ENCODE measurements around the gene KL. TPM values are rescaled to one million over a fixed set of nuclear protein-coding genes. Genes with fewer than 3 reads are reported as not detected.

Gene KL
- total and polyA plus RNA-seq, 10 of the 15 experiments (the other 5 are each of a cell fraction or from before 2014, with no cell fraction given): 0.08 to 2.1 (median 1.4) TPM

GRCh38 chr13:32987462-32987861, 28.8 kb upstream of the KL start (continued):
- TF ChIP-seq, protein P1, sequence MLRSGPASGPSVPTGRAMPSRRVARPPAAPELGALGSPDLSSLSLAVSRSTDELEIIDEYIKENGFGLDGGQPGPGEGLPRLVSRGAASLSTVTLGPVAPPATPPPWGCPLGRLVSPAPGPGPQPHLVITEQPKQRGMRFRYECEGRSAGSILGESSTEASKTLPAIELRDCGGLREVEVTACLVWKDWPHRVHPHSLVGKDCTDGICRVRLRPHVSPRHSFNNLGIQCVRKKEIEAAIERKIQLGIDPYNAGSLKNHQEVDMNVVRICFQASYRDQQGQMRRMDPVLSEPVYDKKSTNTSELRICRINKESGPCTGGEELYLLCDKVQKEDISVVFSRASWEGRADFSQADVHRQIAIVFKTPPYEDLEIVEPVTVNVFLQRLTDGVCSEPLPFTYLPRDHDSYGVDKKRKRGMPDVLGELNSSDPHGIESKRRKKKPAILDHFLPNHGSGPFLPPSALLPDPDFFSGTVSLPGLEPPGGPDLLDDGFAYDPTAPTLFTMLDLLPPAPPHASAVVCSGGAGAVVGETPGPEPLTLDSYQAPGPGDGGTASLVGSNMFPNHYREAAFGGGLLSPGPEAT (IDR thresholded peaks at IDR 0.05; ENCODE audit: low read depth): no peak
- TF ChIP-seq ESRRA (IDR thresholded peaks at IDR 0.05; ENCODE audit: low read length): no peak

DNA sequence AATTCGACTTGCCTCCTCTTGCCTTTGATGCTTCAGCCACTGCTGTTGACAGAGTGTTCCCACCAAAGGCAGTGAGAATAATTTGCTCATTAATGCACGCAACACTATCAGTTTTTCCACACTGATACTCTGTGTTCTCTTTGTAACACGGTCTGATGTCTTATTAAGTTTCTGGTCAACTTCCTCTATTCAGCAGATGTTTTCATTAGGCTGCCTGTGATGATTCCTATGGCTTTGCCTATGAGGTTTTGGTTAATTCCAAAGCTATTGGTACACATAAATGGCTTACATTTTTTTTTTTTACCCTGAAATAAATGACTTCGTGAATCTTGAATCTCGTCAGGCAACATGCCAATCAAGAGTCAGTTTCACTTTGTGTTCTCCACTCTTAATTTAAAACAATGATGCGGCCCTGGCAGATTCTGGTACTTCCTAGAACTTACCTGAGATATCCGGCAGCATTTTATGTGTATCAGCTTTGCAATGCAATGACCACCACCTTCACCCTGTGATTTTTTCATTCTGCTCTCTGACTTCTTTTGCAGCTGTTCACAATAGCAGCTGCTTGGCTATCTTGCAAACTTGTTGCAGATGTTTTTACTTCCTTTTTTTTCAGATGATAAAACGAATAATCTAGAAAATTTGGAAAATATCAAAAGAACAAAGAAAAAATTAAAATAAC, 27.5 kb upstream of the KL start:
- FAIRE-seq: peak; percentile 49
- 16% methylated on average over 8 of the region's 8 CpGs for WGBS (ENCODE audit: insufficient coverage, insufficient replicate concordance, low lambda C conversion rate, missing lambda C conversion rate)
- ATAC-seq: peak; percentile 72
- Histone ChIP-seq H3K36me3 (ENCODE audit: control insufficient read depth in 2 of 2, insufficient read depth in 2 of 2, low read length in 1 of 2) (no peaks in the 10 kb centered on the region), H2AFZ (ENCODE audit: control insufficient read depth, low read depth, low read length) (peak overlapping the region; percentile 21; the same call in 1 of the 2 replicates), H3K9me3 (replicated peaks; ENCODE audit: control insufficient read depth, insufficient read depth, low read length) (no peaks in the 10 kb centered on the region; the same call in 2 of the 3 replicates), H4K20me1 (ENCODE audit: control insufficient read depth, insufficient read depth) (no peaks in the 10 kb centered on the region), H3K27me3 (replicated peaks in 1 of 2; ENCODE audit: control insufficient read depth in 2 of 2, insufficient read depth in 2 of 2, low read length in 1 of 2) (no peaks in the 10 kb centered on the region), H3K4me1 (ENCODE audit: control insufficient read depth, insufficient read depth, low read length) (no peaks in the 10 kb centered on the region), H3K79me2 (ENCODE audit: control insufficient read depth, insufficient read depth, low read length) (no peaks in the 10 kb centered on the region), H3K9ac (ENCODE audit: control insufficient read depth, insufficient read depth, low read length) (no peak overlapping the region), H3K4me3 (peak overlapping the region; percentile 28; the same call in 1 of the 2 replicates), H3K4me2 (ENCODE audit: control insufficient read depth, insufficient read depth) (peak overlapping the region; percentile 52), H3K27ac (ENCODE audit: control insufficient read depth, insufficient read depth) (no peak overlapping the region)
- ChIA-PET SMC1A (ENCODE audit: uncharacterized antibody, unreplicated experiment) (interaction anchor here (0.8 kb wide), 1 partner anchor 77 kb away, joined by 3 read pairs; no protein-coding TSS in a partner anchor), POLR2A (no interaction called here), RAD21 (ENCODE audit: unreplicated experiment) (interaction anchor here (0.8 kb wide), 1 partner anchor 555 kb away, joined by 3 read pairs; no protein-coding TSS in a partner anchor), CTCF (no interaction called here)
- TF ChIP-seq POU2F2 (IDR thresholded peaks at IDR 0.05; ENCODE audit: borderline replicate concordance, low read depth, low read length) (no peak), IRF4 (IDR thresholded peaks at IDR 0.05; ENCODE audit: low read depth, low read length) (no peak), E4F1 (IDR thresholded peaks at IDR 0.05; ENCODE audit: borderline replicate concordance, partially characterized antibody) (no peak), ATF2 (IDR thresholded peaks at IDR 0.05; ENCODE audit: low read length) (no peak), GABPA (IDR thresholded peaks at IDR 0.05; ENCODE audit: low read depth) (no peak), ETV6 (conservative IDR thresholded peaks at IDR 0.05 in 1 of 2, IDR thresholded peaks at IDR 0.05 in 1 of 2; ENCODE audit: borderline replicate concordance in 1 of 2, low read depth in 1 of 2) (no peak), MTA2 (IDR thresholded peaks at IDR 0.05; ENCODE audit: low read depth) (no peak)
- TF ChIP-seq, protein P2, sequence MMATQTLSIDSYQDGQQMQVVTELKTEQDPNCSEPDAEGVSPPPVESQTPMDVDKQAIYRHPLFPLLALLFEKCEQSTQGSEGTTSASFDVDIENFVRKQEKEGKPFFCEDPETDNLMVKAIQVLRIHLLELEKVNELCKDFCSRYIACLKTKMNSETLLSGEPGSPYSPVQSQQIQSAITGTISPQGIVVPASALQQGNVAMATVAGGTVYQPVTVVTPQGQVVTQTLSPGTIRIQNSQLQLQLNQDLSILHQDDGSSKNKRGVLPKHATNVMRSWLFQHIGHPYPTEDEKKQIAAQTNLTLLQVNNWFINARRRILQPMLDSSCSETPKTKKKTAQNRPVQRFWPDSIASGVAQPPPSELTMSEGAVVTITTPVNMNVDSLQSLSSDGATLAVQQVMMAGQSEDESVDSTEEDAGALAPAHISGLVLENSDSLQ (IDR thresholded peaks at IDR 0.05): peak; percentile 80
- BruUV-seq (replicated peaks): no TSS peak
- in situ Hi-C loops (cut with MboI): no loop called here
- DNase-seq (ENCODE audit: low read depth, low spot score): no peak
- intact Hi-C loops (cut with micrococcal nuclease; ENCODE audit: unreplicated experiment): no loop called here

Data from GM12878 (cell line).